Measurements from ENCODE around the gene CYP26C1. TPM values are rescaled to one million over a fixed set of nuclear protein-coding genes. Genes with fewer than 3 reads are reported as not detected.

The CYP26C1 gene
- total RNA-seq, 1 donor from 2014 or later = 0.60 TPM

DNA sequence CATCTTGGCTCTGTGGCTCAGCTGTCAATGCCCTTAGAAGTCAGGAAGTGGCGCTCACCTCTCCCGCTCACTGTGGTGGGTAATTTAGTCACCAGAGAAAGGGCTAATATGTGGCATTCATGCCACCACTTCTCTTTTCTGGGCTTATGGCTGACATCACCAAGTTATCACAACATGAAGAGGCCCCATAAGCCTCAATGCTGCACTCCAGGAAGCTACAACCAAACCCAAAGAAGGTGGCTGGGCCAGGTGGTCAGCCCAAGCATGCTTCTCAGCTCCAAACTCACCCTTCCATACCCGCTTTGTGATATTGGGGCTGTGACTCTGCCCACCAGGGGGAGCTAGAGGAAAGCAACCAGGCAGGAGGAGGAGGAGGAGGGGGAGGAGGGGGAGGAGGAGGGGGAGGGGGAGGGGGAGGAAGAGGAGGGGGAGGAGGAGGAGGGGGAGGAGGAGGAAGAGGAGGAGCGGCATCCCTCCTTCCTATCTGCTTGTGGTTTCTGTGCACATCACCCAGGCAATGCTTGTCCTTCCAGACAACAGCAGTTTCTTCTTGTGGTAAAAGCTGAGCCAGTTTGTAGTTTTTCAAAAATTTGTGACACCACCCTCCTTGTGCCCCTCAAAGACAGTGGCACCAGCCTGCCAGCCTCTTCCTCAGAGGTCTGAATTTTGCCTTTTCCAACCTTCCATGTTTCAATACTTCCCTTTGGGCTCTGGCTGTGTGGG, 55.2 kb downstream of the CYP26C1 start:
- no peaks in the 10 kb centered on the region for H3K4me1 Mint-ChIP-seq
- TF ChIP-seq, protein P1, sequence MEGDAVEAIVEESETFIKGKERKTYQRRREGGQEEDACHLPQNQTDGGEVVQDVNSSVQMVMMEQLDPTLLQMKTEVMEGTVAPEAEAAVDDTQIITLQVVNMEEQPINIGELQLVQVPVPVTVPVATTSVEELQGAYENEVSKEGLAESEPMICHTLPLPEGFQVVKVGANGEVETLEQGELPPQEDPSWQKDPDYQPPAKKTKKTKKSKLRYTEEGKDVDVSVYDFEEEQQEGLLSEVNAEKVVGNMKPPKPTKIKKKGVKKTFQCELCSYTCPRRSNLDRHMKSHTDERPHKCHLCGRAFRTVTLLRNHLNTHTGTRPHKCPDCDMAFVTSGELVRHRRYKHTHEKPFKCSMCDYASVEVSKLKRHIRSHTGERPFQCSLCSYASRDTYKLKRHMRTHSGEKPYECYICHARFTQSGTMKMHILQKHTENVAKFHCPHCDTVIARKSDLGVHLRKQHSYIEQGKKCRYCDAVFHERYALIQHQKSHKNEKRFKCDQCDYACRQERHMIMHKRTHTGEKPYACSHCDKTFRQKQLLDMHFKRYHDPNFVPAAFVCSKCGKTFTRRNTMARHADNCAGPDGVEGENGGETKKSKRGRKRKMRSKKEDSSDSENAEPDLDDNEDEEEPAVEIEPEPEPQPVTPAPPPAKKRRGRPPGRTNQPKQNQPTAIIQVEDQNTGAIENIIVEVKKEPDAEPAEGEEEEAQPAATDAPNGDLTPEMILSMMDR (IDR thresholded peaks at IDR 0.05; ENCODE audit: unreplicated experiment) = no peak
- H3K9me3 Mint-ChIP-seq = peaks cover 4% of the 10 kb centered on the region
- H3K27me3 Mint-ChIP-seq (ENCODE audit: low read depth) = peaks cover 1% of the 10 kb centered on the region
- no peaks in the 10 kb centered on the region for H3K36me3 Mint-ChIP-seq
- no peak overlapping the region for H3K4me3 Mint-ChIP-seq
- DNase-seq (ENCODE audit: low spot score in 2 of 2, unreplicated experiment in 2 of 2) = peak in 1 of 2 experiments; percentile 57
- H3K27ac Mint-ChIP-seq = no peak overlapping the region

Other genes starting within 250 kb of the CYP26C1 start
- 11.3 to 12.1 TPM (median 11.6 TPM) in 3 replicates for gene EXOC6, start 212.3 kb upstream of the CYP26C1 start, total RNA-seq
- gene CYP26A1, start 13.1 kb downstream of the CYP26C1 start, total RNA-seq = 70.6 to 76.5 TPM (median 76.0 TPM) in 3 replicates